Peyer's patch (tissue), 4 donors: ENCODE measurements around the gene SDF4.

Experiments
- POLR2A ChIP-seq, 2 donors: fragments of 450-650 bp; IDR thresholded peaks; one replicate each; pipeline ENCODE4 v1.5.1; 2017; ENCODE audit warnings: antibody characterized with exemption in 2 of 2, mild to moderate bottlenecking in 2 of 2, moderate library complexity in 2 of 2
- TF ChIP-seq, protein P1 (sequence below), 6 experiments: fragments of 450-650 bp in 4 of 6; fragments of 200-600 bp in 2 of 6; sonication (generic) in 1 of 6; IDR thresholded peaks; one replicate each; pipeline ENCODE4 v1.5.1; 2017 to 2019; ENCODE audit warnings: antibody characterized with exemption in 6 of 6, mild to moderate bottlenecking in 3 of 6, moderate library complexity in 1 of 6

DNA sequence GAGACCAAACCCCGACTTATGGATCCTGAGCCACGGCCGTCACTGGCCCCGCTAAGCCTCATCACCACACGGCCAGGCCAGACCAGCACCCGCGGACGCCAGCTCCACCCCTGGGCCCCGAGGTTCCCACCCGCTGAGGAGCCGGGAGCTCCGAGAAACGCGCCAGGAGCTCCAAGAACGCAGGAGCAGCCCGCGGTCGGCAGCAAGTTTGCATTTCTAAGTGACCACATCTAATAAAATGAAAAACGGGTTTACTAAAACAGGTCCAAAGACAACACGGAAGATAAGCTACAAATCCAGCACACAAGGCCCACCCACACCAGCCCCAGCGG, 22.8 kb upstream of the SDF4 start:
- TF ChIP-seq, protein P1, sequence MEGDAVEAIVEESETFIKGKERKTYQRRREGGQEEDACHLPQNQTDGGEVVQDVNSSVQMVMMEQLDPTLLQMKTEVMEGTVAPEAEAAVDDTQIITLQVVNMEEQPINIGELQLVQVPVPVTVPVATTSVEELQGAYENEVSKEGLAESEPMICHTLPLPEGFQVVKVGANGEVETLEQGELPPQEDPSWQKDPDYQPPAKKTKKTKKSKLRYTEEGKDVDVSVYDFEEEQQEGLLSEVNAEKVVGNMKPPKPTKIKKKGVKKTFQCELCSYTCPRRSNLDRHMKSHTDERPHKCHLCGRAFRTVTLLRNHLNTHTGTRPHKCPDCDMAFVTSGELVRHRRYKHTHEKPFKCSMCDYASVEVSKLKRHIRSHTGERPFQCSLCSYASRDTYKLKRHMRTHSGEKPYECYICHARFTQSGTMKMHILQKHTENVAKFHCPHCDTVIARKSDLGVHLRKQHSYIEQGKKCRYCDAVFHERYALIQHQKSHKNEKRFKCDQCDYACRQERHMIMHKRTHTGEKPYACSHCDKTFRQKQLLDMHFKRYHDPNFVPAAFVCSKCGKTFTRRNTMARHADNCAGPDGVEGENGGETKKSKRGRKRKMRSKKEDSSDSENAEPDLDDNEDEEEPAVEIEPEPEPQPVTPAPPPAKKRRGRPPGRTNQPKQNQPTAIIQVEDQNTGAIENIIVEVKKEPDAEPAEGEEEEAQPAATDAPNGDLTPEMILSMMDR (IDR thresholded peaks at IDR 0.05) = no peak
- TF ChIP-seq POLR2A (IDR thresholded peaks at IDR 0.05) = no peak
